Stimulated activated CD8-positive, alpha-beta memory T cell treated with anti-CD3 and anti-CD28 coated beads, Interleukin-7, amount 100 ng/mL, for 48 hours (primary cell): ENCODE measurements around the gene CGB7.

ENCODE experiments used
- DNase-seq, 2 donors: peaks; one replicate each; pipeline ENCODE4 v3.0.0-alpha.2; 2020; ENCODE audit warnings: low read depth in 1 of 2; ENCODE audit errors: extremely low read depth in 1 of 2

The CGB7 gene

DNA sequence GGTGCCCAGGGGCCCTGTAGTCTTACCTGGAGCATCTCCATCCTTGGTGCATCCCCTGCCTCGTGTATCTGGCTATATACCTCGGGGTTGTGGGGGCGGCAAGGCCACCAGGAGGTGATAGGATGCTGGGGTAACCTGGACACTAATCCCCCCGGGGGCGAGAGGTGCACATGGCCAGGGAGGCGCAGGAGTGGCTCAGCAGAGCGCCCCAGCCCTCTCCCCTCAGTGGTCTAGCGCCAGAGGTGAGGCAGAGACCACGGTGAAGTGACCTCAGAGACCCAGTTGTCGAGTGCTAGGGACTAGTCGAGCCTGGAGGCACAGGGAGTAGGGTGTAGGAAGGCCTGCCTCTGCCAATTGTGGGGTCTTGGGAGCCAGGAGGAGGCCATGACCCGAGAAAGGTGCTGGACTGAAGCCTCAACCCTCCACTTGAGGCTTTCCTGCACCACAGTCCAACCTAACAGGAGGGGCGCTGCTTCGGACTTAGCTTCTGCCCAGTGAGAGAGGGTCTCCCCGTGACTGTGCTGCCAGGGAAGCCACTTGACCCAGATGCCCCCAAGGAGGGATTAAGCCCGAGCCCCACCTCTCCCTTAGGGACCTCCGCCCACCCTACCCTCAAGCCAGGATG is 40.4 kb downstream of the CGB7 start, which contains the start of gene LHB:
Gene LHB, minus strand, starts transcription at position 51 of the 625 bp plus-strand sequence. Its CDS starts 10 bp downstream, at position 41.
- DNase-seq: no peak

DNA sequence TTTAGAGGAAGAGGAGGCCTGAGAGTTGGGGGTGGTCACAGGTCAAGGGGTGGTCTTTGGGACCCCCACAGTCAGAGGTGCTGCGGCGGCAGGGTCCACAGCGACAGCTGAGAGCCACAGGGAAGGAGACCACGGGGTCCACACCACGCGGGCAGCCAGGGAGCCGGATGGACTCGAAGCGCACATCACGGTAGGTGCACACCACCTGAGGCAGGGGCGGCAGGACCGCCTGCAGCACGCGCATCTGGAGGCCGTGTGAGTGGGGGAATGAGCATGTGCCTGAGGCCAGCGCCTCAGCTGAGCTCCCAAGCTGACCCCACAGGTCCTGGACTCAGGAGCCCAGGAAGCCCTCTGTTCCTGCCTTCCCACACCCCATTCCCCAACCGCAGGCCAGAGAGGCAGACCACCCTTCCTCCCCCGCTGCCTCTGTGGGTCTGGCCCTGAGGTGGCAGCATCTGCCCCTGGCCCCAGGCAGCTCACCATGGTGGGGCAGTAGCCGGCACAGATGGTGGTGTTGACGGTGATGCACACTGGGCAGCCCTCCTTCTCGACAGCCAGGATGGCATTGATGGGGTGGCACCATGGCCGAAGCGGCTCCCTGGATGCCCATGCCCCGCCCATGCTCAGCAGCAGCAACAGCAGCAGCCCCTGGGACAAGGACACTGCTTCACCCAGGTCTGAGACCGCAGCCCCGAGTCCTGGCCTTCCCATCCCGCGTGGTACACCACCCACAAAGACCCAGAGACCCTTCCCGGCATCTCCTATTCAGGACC is 41.3 kb downstream of the CGB7 start:
- DNase-seq: no peak

DNA sequence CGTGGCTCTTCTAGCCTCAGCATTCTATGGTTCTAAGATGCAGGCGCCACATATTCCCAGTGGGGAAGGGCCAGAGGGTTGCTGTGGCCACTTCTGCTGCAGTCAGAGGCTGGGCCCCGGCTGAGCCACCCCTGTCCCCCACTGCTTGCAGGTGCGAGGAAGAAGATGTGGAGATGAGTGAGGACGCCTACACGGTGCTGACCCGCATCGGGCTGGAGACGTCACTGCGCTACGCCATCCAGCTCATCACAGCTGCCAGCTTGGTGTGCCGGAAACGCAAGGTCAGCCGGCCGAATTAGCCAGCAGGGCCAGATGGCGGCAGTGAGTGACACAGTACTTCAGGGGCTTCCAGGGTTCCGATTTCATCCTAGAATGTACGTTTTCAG is 42.7 kb downstream of the CGB7 start:
- no peak for DNase-seq

DNA sequence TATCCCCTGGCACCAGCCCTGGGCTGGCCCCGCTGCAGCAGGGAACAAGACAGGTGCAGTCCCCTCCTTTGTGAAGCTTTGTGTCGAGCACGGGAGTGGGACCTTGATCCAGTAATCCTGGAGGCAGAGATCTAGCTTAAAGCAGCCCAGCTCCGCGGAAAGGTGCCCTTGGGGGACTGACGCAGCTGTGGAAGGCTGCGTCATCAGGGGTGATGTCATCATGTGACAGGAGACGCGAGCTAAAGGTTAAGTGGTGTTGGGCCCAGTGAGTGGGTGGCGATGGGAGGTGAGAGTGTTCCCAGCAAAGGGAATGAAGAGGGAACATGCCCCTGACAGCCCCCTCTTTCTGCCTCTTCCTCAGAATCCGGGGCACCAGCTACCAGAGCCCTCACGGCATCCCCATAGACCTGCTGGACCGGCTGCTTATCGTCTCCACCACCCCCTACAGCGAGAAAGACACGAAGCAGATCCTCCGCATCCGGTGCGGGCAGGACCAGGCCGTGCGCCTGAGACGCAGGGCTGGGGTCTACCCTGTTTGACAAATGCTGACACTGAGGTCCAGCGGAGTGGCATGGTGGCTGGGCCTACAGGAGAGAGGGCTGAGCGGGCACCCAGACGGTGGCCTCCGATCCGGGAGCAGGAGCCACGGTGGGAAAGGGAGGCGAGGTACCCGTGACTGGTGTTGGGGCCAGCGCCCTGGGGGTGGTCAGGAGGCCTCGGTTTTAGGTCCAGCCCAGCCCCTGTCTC is 43.3 kb downstream of the CGB7 start:
- no peak for DNase-seq

DNA sequence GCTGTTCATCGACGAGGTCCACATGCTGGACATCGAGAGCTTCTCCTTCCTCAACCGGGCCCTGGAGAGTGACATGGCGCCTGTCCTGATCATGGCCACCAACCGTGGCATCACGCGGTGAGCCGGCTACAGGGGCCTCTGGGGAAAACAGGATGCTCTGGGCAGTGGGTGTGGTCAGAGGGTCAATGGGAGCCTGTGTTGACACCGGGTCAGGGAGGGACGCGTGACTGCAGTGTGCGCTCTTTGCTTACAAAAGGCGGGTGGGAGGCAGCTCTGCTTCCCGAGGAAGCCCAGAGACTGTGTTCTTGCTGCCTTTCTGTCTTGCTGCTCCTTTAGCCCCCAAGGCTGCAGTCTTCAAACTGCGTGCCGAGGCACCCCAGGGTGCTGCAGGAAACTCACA is 46.4 kb downstream of the CGB7 start:
- no peak for DNase-seq

DNA sequence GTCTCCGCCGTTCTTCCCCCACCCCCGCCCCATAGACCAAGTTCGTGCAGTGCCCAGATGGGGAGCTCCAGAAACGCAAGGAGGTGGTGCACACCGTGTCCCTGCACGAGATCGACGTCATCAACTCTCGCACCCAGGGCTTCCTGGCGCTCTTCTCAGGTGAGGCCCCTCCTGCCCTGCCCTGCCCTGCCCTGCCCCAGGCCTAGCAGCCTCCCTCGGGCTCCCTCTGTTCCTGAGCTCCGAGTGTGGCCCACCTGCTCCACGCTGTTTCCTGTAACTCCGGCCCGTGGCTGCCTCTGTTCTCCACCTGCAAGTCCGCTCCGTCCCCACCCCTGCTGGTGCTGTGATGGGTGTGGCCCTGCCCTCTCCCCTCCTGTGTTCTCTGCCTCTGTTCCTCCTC is 47.1 kb downstream of the CGB7 start:
- no peak for DNase-seq

DNA sequence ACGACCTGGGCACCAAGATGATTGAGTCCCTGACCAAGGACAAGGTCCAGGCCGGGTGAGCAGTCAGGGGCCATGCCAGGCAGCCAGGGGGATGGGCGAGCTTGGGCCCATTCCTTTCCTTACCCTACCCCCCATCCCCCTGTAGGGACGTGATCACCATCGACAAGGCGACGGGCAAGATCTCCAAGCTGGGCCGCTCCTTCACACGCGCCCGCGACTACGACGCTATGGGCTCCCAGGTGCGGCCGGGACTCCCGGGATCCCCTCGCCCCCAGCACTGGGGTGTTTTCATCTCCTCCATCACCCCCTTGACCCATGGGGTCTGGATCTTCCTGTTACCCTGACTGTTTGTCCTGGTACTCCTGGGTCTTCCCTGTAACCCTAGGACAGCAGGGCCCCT is 47.7 kb downstream of the CGB7 start:
- DNase-seq: no peak

DNA sequence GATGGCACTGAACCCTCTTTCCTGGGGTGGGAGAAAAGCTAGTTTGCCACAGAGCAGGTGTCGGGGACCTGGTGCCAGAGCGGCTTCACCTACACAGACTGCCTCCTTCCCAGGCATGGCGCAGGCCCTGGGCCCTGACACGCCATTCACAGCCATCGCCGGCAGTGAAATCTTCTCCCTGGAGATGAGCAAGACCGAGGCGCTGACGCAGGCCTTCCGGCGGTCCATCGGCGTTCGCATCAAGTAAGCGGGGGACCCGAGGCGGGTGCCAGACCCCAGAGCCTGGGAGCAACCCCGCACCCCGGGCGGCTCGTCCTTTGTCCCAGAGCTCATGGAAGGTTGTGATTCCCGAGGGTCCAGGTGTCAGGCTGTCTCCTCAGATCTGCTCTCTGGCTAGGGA is 50.6 kb downstream of the CGB7 start:
- no peak for DNase-seq

DNA sequence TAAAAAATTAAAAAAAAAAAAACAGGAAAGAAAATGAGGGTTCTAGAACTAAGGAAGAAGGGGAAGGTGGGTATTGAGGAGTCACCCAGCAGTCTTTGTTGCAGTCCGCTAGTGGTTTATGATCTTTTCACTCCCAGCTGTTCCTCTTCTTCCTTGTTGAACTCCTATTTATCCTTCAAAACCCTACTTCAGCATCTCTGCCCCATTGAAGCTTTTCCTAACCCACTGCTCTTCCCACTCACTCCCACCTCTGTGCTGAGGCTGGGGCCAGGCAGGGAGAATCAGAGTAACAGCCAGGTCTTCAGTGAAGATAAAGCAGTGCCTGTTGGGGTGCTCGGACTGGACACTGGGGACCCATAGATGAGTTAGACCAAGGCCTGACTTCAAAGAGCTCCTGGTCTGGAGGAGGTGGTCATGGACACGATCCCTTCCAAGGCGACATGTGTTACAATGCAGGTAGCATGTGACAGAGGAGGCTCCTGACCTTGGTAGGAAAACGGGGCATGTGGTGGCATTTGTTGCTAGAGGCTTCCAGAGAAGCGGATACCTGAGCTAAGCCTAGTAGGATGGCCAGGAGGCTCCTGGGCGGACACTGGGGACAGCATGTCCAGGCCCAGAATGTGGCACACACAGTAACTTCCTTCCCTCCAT is 52.5 kb downstream of the CGB7 start:
- DNase-seq: no peak
